Central memory CD4-positive, alpha-beta T cell (primary cell): ENCODE results near the gene NR2F1-AS1.

ENCODE experiments used
- DNase-seq: peaks from one replicate; pipeline ENCODE4 v3.0.0; 2022
- total RNA-seq, 3 experiments: gene quantifications; one replicate each; lab custom pipeline; 2026; lab: John Stamatoyannopoulos, UW

NR2F1-AS1 gene
- 0 to 0.19 (median 0.04) reads per million in 3 experiments for total RNA-seq

DNA sequence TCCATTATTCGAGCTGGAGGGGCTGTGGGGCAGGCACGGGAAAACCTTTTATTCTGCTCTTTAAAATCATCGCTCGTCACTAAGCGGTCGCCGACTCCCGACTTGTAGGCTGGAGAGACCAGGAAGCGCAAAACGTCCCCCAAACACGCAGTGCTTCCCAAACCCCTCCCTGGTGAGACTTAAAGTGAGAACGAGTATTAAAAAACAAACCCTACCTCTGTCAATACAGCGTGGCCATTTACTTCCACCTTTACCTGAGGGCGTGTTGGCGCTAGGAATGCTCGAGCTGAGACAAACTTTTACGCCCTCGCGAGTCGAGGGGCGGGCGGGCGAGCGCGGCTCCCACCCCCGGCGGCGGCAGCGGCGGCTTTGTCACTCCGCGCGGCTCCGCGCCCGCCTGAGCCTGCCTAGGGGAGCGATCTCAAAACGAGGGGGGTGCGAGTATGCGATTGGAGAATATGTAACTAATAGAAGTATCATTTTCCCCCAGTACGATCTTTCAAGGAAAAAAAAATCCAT lies at the start of gene NR2F1-AS1:
TSS of gene NR2F1-AS1 (minus strand) at position 293 of the 519 bp plus-strand sequence.
- peak; percentile 26 for DNase-seq

DNA sequence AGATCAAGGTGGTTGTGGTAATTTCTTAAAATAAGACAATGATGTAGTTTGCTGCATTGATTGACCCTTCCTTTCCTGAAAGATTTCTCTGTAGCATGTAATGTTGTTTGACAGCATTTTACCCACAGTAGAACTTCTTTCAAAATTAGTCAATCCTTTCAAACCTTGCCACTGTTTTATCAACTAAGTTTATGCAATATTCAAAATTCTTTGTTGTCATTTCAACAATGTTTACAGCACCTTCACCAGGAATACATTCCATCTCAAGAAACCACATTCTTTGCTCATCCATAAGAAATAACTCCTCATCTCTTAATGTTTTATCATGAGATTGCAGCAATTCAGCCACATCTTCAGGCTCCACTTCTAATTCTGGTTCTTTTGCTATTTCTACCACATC lies 45.8 kb upstream of the NR2F1-AS1 start:
- DNase-seq, result no peak

DNA sequence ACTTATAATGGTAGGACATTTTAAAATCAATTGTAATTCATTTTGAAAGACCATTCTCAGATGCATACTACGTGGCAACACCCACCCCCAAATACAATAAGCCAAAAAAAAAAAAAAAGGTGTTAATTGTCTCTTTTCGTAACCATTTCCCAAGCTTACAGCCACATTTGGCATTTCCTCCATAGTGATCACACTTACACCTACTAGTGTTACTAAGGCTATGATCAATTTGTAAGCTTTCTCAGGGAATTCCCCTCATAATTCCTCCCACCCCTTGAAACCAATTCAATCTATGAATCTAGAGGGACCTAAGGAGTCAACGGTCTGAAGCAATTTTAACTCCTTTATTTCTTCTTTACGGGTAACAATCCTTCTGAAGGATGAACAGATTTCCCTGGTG lies 42.1 kb upstream of the NR2F1-AS1 start:
- DNase-seq, result no peak

DNA sequence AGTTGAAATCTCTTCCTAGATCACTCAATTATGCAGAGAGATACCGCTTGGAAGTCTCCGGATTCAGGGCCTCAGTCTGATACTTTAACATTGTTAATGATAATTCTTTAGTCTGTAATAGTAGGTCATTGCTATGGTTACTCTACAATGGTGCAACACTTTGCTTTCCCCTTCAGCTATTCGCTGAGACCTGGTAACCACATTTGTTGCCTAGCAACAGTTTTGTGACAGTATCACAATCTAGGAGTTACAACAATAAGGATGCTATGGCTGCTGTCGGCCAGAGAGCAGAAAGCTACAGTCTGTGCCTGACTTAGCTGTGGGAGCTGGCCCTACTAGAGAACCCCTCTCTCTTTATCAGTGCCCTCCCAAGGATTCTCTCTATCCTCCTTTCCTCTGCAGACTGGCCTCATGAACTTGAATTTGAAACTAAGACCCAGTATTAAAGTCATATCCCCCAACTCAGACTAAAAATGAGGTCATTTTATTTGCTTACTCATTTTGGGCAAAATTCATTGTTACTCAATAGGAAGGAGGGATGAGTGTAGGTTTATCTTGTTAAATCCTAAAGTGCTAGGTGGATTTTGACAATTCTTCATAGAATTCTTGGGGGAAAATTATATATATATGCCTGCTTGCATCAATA lies 41.3 kb upstream of the NR2F1-AS1 start:
- DNase-seq, result peak; percentile 81

DNA sequence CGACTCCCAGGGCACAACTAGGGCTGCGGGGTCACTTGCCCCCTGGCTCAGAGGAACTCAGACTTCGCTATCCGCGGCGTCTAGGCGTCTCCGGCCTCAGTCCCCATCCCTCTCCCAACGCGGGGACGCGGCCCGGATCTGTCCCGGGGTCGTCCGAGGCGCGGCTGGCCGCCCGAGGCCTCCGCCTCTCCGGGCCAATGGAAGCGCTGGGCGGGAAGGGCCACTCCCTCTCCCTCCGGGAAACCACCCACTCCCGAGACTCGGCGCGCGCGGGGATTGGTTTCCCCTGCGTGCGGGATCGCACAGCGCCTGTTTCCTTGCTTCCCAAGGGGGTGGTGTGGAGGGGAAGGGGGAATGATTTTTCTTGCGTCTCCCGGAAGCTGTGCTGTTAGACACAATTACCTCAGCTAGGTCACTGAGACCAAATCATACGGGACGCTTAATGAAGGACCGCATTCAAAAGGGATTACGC lies 40.3 kb upstream of the NR2F1-AS1 start:
- no peak for DNase-seq

DNA sequence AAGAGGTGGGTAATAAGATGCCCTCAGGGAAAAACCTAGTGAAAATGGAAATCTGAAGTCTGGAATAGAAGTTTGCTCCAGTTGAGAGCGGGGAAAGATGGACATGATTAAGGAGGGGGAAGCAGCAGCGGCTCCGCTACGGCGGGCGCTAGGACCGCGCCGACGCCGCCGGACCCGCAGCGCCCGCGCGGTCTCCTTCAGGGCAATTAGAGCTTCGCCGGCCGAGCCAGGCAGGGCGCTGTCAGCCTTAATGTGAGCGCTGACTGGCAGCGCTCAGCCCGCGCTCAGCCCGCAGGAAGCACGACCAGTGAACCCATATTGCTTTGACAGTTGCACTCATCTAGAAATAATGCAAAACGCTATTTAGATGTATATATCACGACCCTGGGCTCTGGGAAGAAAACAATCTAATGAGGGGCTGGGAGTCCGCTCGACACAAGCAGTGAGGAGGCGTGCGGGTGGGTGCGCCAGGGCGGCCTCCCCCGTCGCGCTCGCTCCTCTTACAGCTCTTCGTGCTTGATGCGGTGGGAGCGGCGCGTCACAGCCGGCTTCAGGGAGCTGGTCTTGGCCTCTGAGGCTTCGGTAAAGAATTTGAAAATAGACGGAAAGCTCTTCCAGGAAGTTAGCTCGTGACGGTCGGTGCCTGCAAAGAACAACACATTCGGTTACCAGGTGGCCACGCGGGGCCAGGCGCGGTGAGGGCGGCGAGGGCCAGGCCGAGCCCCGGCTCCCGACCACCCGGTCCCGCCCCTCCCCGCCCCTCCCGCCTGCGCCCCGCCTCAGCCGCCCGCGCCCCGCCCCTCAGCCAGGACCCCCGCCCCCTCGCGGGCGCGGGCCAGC lies 39.7 kb upstream of the NR2F1-AS1 start:
- peak; percentile 68 for DNase-seq

DNA sequence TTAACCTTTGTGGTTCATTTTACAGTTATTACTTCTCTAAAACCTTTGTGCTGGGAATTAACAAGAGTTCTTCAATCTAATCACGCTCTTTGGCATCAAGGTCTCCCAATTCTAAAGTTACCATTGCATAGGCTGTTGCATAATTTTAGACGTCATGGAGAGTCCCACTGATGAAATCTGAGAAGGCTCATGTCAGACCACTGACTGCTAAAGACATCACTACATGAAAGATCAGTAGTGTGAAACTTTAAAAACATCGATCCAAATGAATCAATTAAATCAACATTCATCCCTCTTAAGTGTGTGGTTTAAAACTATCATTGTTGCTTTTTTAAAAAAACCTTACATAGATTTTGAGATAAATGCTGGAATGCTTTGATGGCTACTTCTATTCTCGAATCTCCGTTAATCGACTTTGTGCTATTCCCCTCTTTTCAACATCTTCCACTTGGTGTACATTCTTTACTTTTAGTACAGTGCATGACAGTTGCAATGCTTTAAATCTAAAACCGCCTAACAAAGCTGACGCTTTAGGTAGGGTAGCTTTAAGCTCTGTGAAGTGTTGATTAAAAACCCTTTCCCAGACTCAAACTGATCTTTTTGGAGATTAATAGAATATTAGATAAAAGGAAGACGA lies 35.6 kb upstream of the NR2F1-AS1 start:
- DNase-seq, result no peak

DNA sequence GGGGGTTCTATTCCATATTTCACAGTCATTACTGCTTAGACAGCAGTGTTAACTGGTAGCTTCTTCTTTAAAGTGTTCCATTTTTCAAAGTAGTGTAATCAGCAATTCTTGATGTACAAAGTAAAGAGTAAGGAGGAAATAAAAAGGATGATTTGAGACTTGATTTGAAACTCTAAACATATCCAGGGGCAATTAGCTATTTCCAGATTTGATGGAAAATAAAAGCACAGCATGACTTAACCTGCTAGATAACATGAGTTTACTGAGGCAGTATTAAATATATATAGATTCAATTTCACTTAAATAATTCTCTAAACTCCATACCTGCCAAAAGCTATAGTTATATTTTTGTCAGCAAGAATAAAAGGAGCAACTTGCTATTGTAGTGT lies 31.8 kb upstream of the NR2F1-AS1 start:
- DNase-seq, result no peak

DNA sequence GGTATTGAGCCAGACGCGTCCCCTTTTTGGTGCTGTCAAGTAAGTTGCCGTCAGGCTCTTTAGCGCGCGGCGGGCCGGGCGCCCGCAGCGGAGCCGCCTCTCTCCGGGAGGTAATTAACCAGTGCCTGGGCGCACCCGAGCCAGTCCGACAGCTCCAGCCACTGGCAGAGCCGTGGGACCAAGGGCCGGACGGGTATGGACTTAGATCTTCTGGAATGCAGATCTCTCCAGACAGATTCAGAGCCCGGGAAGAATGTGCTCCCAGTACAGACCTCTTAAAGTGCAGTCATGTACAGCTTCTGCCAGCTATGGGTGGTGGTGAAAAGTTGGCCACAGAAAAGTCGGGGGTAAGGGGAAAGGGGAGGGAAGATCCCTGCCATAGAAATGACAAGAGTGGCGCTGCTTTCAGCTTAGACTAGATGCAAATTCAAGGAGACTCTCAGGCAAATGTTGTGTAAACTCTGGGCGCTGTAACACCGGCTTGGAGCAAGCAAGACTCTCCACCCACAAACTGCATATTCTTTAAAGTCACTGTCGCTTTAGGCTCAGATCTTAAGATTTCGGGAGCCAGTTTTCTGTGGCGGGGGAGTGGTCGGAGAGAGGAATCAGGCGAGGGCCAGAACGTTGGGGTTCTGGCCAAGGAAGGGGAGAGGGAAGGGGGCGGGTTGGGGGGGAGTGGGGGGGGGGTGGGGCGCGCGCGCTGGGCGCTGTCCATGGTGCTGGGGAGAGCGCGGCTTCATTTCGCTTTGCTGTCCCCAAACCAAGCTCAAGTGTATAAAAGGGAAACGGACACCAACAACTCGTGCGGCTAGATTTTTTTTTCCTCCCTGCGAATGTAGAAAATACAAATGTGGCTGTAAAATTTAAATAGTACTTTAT lies 31.2 kb upstream of the NR2F1-AS1 start:
- no peak for DNase-seq

DNA sequence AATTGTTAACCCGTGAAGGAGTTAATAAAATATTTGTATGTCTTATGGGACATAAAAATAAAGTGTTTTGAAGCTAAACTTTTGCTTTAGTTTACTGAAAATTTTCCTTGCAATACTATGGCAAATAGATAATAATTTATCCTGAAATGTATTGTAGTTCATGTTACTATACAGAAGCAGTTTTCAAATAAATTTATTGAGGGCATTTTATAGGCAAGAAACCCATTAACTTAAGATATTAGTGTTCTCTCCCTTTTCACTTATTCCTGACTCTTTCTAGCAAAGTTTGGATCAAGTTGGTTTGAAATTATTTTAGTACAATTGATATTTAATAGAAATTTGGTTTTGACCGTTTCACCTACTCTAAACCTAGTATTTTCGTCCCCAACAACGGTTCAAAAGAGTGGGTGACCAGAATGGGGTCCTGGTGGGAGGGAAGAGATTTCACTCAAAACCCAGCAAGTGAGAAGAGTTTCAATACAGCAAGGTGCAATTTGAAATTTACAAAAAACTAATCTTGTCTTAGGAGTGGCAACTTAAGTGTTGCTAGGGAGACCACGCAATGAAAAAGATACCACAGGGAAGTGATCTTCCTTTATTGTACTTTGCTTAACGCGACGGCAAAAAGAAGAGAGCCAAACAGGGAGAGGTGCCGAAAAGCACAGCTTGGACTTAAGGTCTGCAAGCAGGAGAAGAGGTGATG lies 30.4 kb upstream of the NR2F1-AS1 start:
- DNase-seq, result no peak

DNA sequence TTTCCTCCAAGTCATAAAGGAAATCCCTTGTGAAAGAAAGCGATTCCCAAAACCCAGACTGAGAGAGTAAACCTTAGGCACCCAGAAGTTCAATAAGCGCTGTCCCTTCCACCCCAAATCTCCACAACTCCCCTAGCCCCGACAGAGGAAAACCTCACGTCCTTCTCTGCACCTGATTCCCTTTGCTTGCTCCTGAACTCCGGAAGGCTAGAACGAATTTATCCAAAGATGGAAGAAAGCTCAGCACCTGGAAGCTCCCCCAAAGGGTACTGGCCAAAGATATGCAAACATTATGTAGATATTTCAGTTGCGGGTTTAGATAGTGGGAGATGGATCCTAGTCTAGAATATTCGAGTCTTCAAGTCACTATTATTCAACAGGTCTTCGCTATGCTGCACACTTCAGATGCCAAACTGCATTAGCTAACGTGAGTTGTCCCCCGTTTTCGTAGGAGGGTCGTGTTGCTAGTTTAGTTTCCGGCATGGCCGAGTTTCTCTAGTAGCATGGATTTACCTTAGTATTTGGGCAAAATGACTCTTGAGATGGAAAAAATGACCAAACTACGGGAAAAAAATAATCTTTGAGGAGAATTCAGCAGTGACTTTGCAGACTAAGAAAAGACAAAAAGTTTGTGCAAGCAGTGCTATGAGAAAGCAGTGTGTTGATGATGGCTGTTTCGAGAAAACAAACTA lies 29.7 kb upstream of the NR2F1-AS1 start:
- no peak for DNase-seq

DNA sequence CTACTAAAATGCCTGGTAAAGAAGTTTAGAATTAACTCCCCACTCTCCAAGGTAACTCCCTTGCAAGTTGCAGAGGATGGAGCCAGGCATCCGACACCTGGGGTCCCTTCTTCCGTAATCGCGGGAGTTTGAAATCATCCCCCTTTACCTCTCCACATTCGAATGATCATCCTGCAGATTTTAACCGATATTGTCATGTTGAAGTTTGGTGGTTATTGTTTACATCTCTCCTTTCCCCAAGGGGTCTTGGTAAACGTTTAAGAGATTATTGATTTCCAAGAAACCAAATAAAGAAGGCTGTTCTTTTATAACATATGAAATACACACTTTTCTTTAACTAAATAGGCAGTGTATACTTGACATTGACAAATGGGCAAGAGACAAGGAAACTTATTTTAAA lies 28.7 kb upstream of the NR2F1-AS1 start:
- DNase-seq, result no peak

DNA sequence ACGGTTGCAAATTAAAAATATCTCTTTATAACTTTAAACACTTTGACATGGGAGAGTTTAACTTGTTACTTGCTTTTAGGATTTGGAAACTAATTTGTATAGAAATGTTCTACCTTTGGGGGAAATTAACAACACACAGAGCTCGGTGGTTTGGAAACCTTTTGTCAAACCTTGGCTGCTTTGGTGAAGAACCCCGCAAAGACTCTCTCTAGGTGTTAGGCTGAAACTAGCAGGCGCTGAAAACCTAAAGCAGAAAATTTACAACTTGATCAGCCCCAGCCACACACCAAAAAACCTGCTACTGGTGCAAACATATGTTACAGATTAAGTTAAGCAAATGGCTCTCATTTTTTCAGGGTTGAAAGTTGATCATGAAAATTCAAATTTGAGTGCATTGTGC lies 27.8 kb upstream of the NR2F1-AS1 start:
- no peak for DNase-seq

DNA sequence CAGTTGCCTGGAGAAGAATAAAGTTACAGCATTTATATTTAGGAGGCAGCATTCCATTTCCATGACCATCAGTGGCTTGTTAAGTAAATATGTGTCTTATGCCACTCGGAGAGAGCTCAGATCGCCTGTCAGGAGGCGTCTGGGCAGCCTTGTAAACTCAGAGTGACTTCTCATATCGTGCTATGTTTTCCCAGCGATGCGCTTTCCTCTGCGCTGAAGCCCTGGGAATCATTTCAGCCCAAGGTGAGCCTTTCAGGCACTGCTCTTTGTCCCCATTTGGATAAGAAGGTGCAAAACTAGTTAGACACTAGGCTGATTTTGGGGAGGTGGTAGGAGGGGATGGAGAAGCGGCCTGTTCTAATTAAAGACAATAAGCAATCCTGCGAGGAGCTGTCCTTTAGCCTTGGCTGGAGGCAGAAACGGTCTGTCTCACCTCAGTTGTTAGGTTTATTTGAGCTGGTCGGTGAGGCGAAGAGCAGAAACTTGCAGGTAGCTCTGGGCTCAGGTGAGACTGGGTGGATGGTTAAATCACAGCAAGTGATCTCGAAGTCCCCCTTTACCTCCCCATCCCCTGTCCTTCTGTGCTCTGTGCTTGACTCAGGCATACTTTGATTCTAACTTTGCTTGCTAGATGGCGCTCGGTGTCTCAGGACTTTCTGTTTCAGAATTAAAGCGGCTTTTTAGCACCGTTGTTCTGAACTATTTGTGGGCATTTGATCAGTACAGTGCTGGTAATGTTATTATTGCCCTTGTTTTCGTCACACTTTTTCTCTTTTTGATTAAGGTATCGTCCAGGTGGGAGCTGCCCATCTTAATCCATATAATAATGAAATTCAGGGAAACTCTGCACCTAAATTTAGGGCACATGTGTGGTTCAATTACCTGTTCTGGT lies 26.6 kb upstream of the NR2F1-AS1 start:
- peak; percentile 28 for DNase-seq

DNA sequence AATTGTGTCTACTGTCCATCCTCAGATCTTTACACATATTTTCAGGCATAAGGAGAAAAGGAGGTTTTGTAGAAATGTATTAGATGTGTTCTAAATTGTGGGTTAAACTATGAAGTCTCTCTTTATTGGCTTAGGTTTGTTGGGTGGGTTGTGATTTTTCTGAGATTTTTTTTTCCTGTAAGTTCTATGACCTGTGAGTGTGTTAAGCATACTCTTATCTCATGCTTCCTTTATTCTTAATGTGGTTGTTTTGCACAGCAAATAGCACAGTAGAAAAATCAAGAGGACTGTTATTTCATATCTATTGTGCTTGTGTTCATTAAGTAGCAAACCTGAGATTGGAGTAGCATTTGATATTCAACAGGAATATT lies 25.3 kb upstream of the NR2F1-AS1 start:
- DNase-seq, result no peak

DNA sequence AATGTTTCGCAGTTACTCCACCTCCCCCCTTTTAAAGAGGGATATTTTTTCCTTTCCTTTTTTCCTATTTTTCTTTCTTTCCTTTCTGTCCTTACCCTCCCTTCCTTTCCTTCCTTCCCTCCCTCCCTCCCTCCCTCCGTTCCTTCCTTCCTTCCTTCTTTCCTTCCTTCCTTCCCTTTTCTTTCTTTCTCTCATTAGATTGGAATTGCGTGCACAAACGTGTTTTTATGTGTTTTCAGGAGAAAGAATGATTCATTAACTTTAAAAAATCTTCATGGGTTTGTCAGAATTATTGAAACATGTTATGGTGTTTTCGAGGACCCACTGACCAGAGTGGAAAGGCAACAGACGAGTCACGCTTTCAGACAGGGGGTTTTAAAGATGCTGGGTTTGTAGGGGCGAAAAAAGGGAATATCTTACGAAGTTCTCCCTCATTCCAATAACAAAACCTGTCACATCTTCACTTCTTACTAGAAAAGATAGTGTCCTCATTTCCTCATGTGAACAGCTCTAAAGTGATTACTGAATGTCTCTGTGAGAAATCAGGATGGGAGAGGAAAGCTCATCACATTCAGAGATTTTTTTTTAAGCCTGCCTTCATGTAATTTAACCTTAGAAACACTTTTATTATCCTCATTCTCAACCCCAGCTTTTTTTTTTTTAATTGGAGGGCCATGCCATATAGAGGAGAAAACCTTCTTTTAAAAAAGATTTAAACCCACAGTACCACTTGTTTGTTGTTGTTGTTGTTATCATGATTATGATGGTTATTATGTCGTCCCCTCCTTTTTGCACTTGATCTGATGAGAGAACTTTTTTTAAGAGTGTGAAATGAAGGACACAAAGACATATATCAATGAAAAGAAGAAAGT lies 23.9 kb upstream of the NR2F1-AS1 start:
- DNase-seq, result no peak

DNA sequence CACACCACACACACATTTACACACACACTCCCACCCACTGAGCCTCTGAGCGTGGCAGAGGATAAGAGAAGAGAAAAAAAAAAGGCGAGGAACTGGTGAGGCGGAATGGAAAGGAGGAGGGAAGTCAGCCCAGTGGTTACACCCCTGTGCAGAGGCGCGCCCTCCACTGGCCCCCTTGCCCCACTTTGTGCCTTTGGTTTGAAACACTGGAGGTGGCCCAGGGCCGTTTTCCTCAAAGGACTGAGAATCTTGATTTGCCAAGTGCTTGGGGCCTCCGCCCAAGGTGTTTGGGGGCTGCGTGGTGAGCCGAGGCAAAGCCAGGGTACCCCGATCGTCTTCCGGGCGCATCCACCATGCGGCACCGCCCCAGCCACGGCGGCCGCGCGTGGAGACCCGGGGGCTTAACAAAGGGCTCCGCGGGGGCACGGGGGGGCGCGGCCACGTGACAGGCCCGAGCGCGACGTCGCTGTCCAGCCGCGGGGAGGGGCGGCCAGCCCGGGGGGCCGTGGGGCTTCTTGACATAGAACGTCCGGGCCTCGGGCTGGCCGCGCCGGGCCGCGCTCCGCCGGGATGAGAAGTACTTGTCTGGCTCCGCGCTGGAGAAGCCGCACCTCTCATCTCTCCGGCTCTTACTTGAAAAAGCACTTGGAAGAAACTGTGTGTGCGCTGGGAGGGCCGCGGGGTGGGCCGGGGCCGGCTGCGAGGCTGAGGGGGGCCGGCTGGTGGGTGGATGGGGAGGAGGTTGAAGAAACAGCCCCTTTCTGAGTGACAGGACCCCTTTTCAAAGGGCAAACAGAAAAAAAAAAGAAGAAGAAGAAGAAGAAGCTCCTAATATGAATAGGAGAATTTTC lies 23.0 kb upstream of the NR2F1-AS1 start:
- DNase-seq, result no peak
